GM18508 (cell line): ENCODE data around the gene GAGE12J.
"Not testable (repeated sequence)": the region's sequence is repeated elsewhere in the genome, so short reads cannot be mapped to it uniquely, and the experiment has no call there.

ENCODE experiments used
- ATAC-seq: cut with Tn5 transposase; IDR thresholded peaks from one replicate; pipeline ENCODE4 v1.9.1; 2021; ENCODE audit warnings: moderate number of reproducible peaks; ENCODE audit not compliant: insufficient read depth, unreplicated experiment

Gene GAGE12J

GRCh38 chrX:49309401-49309981, 12.3 kb upstream of the GAGE12J start:
- ATAC-seq, result no peak

GRCh38 chrX:49310371-49310770, 11.5 kb upstream of the GAGE12J start:
- ATAC-seq, result no peak

GRCh38 chrX:49312176-49312575, 9.7 kb upstream of the GAGE12J start:
- no peak for ATAC-seq

- no peak for ATAC-seq
These were observed 5.8 kb upstream of the GAGE12J start for GRCh38 chrX:49316085-49316484.

GRCh38 chrX:49322266-49322665, 429 bp downstream of the GAGE12J start:
- ATAC-seq, result not testable (repeated sequence)

GRCh38 chrX:49323735-49324134, 1.9 kb downstream of the GAGE12J start:
- not testable (repeated sequence) for ATAC-seq

GRCh38 chrX:49330421-49330820, 8.6 kb downstream of the GAGE12J start:
- not testable (repeated sequence) for ATAC-seq

- not testable (repeated sequence) for ATAC-seq
These were observed 9.4 kb downstream of the GAGE12J start, which contains the start of gene GAGE13 for GRCh38 chrX:49331282-49331681. GAGE13 (plus strand) TSS chrX:49331582; CDS start chrX:49332738, 1,156 bp downstream.

GRCh38 chrX:49331841-49332240, 10.0 kb downstream of the GAGE12J start:
- ATAC-seq, result not testable (repeated sequence)

DNA sequence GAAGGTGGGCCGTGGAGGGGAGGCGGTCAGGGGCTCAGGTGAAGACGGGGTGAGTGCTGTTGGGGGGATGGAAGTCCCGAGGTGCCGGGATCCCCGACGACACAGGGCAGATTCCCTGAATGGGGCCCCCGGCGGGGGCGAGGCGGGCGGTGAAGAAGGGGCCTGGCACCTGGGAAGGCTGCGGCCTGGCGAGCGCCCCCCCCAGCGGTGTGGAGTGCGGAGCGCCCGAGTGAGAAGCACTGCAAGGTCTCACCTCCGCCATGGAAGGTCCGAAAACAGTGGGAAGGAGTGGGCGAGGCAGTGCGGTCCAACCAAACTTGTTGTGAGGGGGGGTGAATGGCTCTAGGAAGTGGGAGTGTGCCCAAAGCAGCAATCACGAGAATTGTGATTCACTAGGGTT, 19.6 kb downstream of the GAGE12J start:
- not testable (repeated sequence) for ATAC-seq

DNA sequence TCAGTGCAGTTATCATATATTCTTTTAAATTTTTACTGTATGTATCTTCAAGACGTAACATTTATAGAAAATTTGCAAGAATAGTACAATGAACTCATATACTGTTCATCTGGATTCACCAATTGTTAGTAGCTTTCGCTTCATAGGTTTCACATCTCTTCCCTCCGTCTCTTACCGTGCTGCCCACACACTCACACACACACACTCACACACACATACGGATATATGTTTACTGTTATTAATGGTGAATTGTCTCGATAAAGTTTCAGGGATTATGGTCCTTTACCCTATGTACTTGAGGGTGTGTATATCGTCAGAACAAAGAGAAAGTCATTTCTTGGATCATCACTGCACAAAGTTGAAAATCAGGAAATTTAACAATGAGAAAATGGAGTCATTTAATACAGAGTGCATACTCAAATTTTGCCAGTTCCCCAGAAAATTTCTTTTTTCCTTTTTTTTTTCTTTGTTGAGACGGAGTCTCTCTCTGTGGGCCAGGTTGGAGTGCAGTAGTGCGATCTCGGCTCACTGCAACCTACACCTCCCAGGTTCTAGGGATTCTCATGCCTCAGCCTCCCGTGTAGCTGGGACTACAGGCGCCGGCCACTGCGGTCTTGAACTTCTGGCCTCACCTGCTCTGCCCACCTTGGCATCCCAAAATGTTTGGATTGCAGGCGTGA, 22.8 kb downstream of the GAGE12J start:
- ATAC-seq, result not testable (repeated sequence)

DNA sequence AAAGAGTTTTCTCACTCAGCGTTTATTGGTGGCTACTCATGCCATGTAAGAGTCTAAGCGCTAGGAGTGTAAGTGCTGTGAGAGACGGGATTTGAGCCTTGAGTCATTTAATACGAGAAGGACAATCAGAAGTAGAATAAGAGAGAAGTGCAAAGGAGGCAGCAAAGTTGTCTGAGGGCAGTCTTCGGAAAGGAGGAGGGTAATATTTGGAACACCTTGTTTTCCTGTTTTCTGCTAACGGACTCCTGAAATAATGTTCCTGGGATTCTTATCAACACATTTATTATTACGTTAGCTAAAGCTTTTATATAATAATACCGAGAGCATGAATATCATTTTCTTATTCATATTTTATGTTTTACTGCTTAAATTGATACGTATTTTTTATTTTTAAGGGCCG, 23.6 kb downstream of the GAGE12J start:
- ATAC-seq, result not testable (repeated sequence)

- not testable (repeated sequence) for ATAC-seq
These were observed 24.3 kb downstream of the GAGE12J start for GRCh38 chrX:49346150-49346549.
